ENCODE measurements around the gene KIT. TPM values are rescaled to one million over a fixed set of nuclear protein-coding genes. Genes with fewer than 3 reads are reported as not detected.

The KIT gene
- total and polyA plus RNA-seq, 2 of the 13 experiments (the other 11 are each of a cell fraction or from before 2014, with no cell fraction given), result not detected

DNA sequence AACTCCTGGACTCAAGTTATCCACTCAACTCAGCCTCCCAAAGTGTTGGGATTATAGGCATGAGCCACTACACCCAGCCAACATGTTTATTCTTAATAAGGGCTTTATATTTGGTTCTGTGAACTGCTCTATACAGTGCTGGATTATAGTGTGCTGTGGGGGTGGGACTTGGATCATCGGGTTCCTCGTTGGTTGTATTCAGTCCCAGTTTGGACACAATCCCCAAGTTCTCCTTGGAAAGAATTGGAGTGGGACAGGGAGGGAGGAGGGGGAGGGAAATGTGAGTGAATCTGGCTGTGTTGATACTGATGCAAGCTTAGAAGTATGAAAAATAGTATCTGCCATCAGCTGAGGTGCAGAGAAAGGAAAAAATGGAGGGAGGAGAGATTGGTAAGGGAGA is 121.3 kb downstream of the KIT start (continued):
- TF ChIP-seq, protein P1, sequence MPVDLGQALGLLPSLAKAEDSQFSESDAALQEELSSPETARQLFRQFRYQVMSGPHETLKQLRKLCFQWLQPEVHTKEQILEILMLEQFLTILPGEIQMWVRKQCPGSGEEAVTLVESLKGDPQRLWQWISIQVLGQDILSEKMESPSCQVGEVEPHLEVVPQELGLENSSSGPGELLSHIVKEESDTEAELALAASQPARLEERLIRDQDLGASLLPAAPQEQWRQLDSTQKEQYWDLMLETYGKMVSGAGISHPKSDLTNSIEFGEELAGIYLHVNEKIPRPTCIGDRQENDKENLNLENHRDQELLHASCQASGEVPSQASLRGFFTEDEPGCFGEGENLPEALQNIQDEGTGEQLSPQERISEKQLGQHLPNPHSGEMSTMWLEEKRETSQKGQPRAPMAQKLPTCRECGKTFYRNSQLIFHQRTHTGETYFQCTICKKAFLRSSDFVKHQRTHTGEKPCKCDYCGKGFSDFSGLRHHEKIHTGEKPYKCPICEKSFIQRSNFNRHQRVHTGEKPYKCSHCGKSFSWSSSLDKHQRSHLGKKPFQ (CRISPR knock-in tag; IDR thresholded peaks at IDR 0.05; ENCODE audit: insufficient replicate concordance), result no peak
- TF ChIP-seq, protein P2, sequence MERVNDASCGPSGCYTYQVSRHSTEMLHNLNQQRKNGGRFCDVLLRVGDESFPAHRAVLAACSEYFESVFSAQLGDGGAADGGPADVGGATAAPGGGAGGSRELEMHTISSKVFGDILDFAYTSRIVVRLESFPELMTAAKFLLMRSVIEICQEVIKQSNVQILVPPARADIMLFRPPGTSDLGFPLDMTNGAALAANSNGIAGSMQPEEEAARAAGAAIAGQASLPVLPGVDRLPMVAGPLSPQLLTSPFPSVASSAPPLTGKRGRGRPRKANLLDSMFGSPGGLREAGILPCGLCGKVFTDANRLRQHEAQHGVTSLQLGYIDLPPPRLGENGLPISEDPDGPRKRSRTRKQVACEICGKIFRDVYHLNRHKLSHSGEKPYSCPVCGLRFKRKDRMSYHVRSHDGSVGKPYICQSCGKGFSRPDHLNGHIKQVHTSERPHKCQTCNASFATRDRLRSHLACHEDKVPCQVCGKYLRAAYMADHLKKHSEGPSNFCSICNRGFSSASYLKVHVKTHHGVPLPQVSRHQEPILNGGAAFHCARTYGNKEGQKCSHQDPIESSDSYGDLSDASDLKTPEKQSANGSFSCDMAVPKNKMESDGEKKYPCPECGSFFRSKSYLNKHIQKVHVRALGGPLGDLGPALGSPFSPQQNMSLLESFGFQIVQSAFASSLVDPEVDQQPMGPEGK (CRISPR knock-in tag; IDR thresholded peaks at IDR 0.05), result no peak
- no peak for TF ChIP-seq SKI (IDR thresholded peaks at IDR 0.05; ENCODE audit: partially characterized antibody)
- no peak for TF ChIP-seq ZNF550 (CRISPR knock-in tag; IDR thresholded peaks at IDR 0.05; ENCODE audit: borderline replicate concordance)

DNA sequence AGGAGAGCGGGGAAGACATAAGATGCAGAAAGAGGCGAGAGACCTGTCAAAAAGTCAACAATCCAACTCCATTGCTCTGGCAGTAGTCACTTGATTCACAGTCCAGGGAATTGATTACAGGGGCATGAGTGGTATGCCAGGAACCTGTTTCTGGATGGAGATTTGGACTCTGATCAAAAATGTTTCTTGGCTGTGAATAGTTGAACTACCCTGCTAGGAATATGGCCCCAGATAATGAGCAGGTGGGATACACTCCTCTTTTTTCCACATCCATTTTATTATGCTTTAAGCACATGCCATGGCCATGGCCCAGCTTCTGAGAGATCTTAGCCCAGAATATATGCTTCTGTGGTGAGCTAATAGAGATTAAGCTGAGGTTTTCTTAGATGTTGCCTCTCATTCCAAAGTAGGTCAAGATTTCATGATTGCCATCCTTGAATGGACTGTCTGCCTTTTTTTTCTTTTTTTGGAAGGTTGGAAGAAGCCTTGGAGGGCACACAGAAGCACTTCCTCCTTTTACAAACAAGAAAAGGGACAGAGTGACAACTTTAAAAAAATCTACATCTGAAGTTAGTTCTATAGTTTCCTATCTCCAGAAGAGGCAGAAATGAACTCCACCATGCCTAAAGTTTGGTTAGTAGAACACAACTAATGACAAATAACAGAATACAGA is 121.9 kb downstream of the KIT start:
- Histone ChIP-seq H3K4me1 (ENCODE audit: insufficient read depth, low read length) (no peaks in the 10 kb centered on the region), H2AFZ (ENCODE audit: low read length) (no peak overlapping the region), H3K79me2 (ENCODE audit: insufficient read depth, low read length) (no peaks in the 10 kb centered on the region), H3K4me3 (replicated peaks in 1 of 3; ENCODE audit: insufficient read depth in 1 of 3, low read depth in 2 of 3, low read length in 3 of 3) (no peak overlapping the region), H3K4me2 (ENCODE audit: low read depth, low read length) (no peak overlapping the region), H3K27ac (ENCODE audit: extremely low read length, insufficient read depth, low read length) (no peak overlapping the region), H3K36me3 (replicated peaks in 1 of 2; ENCODE audit: control insufficient read depth in 1 of 2, insufficient read depth in 2 of 2, low read length in 2 of 2) (no peaks in the 10 kb centered on the region), H3K9ac (ENCODE audit: insufficient read depth, low read depth, low read length) (no peak overlapping the region), H3K9me3 (ENCODE audit: low read length) (no peaks in the 10 kb centered on the region), H4K20me1 (ENCODE audit: insufficient read depth, low read length) (no peaks in the 10 kb centered on the region), H3K27me3 (ENCODE audit: control insufficient read depth in 1 of 2, insufficient read depth in 2 of 2, low read length in 2 of 2) (no peaks in the 10 kb centered on the region)
- CTCF ChIA-PET (ENCODE audit: low intra/inter-chr PET ratio, low total read pairs), result no interaction called here
- no peak for ATAC-seq
- no peak for FAIRE-seq
- no TSS peak for BruUV-seq (replicated peaks)
- DNase-seq (ENCODE audit: low spot score), result no peak
- intact Hi-C loops (cut with micrococcal nuclease; ENCODE audit: unreplicated experiment) (no loop called here), in situ Hi-C loops (cut with HindIII; ENCODE audit: extremely low pct_ligation_motif_present, low pct_unique_long_range_greater_than_20kb) (no loop called here)
- TF ChIP-seq, protein P3, sequence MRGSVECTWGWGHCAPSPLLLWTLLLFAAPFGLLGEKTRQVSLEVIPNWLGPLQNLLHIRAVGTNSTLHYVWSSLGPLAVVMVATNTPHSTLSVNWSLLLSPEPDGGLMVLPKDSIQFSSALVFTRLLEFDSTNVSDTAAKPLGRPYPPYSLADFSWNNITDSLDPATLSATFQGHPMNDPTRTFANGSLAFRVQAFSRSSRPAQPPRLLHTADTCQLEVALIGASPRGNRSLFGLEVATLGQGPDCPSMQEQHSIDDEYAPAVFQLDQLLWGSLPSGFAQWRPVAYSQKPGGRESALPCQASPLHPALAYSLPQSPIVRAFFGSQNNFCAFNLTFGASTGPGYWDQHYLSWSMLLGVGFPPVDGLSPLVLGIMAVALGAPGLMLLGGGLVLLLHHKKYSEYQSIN (CRISPR knock-in tag; IDR thresholded peaks at IDR 0.05; ENCODE audit: borderline replicate concordance), result no peak
- TF ChIP-seq IKZF4 (CRISPR knock-in tag; IDR thresholded peaks at IDR 0.05; ENCODE audit: borderline replicate concordance, low read depth, not compliant biosample characterization) (no peak), ZBTB42 (CRISPR knock-in tag; IDR thresholded peaks at IDR 0.05) (no peak), JARID2 (CRISPR knock-in tag; IDR thresholded peaks at IDR 0.05; ENCODE audit: insufficient replicate concordance) (no peak)
- WGBS (ENCODE audit: low lambda C conversion rate), result 15% methylated on average over 2 of the region's 2 CpGs
- POLR2A ChIA-PET, result no interaction called here

Measured in HepG2 (cell line).